H1 (cell line): ENCODE results near the gene CHMP6. TPM values are rescaled to one million over a fixed set of nuclear protein-coding genes. Genes with fewer than 3 reads are reported as not detected.

Source experiments
- CTCF ChIA-PET: fragments of 300-600 bp; sonication (Branson Sonifier 250); formaldehyde crosslinking; loops from one replicate; lab custom pipeline; 2021; ENCODE audit not compliant: partially characterized antibody; lab: Charles Lee
- POLR2A ChIA-PET: fragments of 300-600 bp; sonication (Branson Sonifier 250); formaldehyde crosslinking; loops from one replicate; lab custom pipeline; 2021; ENCODE audit warnings: inconsistent platforms; ENCODE audit not compliant: partially characterized antibody; lab: Charles Lee
- DNase-seq, 2 experiments: peaks; one replicate each; pipeline versions ENCODE4 v3.0.0 to v3.0.0-alpha.2; 2010 to 2022; ENCODE audit warnings: low spot score in 2 of 2, low read depth in 1 of 2, mixed read lengths in 1 of 2
- FAIRE-seq: peaks from 2 replicates; lab custom pipeline; 2011; peaks lifted over from hg19 to GRCh38; lab: Jason Lieb, UNC
- H2AFZ ChIP-seq: 2 replicates; pipeline ENCODE4 v1.8.1; 2012; ENCODE audit warnings: low read length, inconsistent platforms
- H2AK5ac ChIP-seq: 2 replicates; pipeline ENCODE4 v1.6.1; 2013; ENCODE audit warnings: low read depth, low read length
- H2BK120ac ChIP-seq: replicated peaks from 2 replicates; pipeline ENCODE3; 2013; ENCODE audit warnings: low read depth, low read length, inconsistent platforms
- H2BK12ac ChIP-seq: 2 replicates; pipeline ENCODE4 v1.6.1; 2013; ENCODE audit warnings: low read depth, low read length
- H2BK15ac ChIP-seq: 2 replicates; pipeline ENCODE4 v1.6.1; 2013; ENCODE audit warnings: low read length
- H2BK20ac ChIP-seq: 2 replicates; pipeline ENCODE4 v1.6.1; 2013; ENCODE audit warnings: low read length
- H2BK5ac ChIP-seq: 2 replicates; pipeline ENCODE4 v1.6.1; 2013; ENCODE audit warnings: low read depth, low read length
- H3K14ac ChIP-seq: 2 replicates; pipeline ENCODE4 v1.6.1; 2013; ENCODE audit warnings: inconsistent platforms; ENCODE audit not compliant: insufficient read length
- H3K18ac ChIP-seq: 2 replicates; pipeline ENCODE4 v1.6.1; 2013; ENCODE audit warnings: low read length; ENCODE audit errors: extremely low read depth
- H3K23ac ChIP-seq: 2 replicates; pipeline ENCODE4 v1.6.1; 2013; ENCODE audit warnings: inconsistent platforms; ENCODE audit not compliant: insufficient read length
- H3K23me2 ChIP-seq: 2 replicates; pipeline ENCODE4 v1.6.1; 2013; ENCODE audit warnings: low read depth, low read length
- H3K27ac ChIP-seq: 2 replicates; pipeline ENCODE4 v1.6.1; 2011; ENCODE audit warnings: low read depth, low read length, inconsistent platforms
- H3K27me3 ChIP-seq, 4 experiments: replicated peaks in 1 of 4; 1 replicate in 1 of 4; 2 replicates in 3 of 4; pipeline versions ENCODE4 v1.6.1 to v1.8.1; 2011 to 2013; ENCODE audit warnings: low read length in 3 of 4, mild to moderate bottlenecking in 3 of 4, inconsistent platforms in 2 of 4, mixed read lengths in 2 of 4, moderate library complexity in 1 of 4; ENCODE audit not compliant: control insufficient read depth in 3 of 4, insufficient read depth in 3 of 4; ENCODE audit errors: extremely low read depth in 1 of 4
- H3K36me3 ChIP-seq, 4 experiments: 2 replicates each; pipeline versions ENCODE4 v1.6.1 to v1.8.1; 2011 to 2013; ENCODE audit warnings: mild to moderate bottlenecking in 4 of 4, low read length in 3 of 4, moderate library complexity in 2 of 4, control low read depth in 1 of 4, inconsistent platforms in 1 of 4; ENCODE audit not compliant: insufficient read depth in 4 of 4, control insufficient read depth in 2 of 4
- H3K4ac ChIP-seq: replicated peaks from 2 replicates; pipeline ENCODE3; 2013; ENCODE audit warnings: low read length, low read depth, mixed read lengths, inconsistent platforms; ENCODE audit not compliant: insufficient read length
- H3K4me1 ChIP-seq, 4 experiments: replicated peaks in 1 of 4; 1 replicate in 1 of 4; 2 replicates in 3 of 4; pipeline versions ENCODE4 v1.6.1 to v1.8.1; 2011 to 2013; ENCODE audit warnings: low read length in 3 of 4, inconsistent platforms in 2 of 4, mixed read lengths in 1 of 4; ENCODE audit not compliant: insufficient read depth in 4 of 4, control insufficient read depth in 3 of 4
- H3K4me2 ChIP-seq, 2 experiments: 2 replicates each; pipeline versions ENCODE4 v1.6.1 to v1.8.1; 2011 to 2013; ENCODE audit warnings: low read depth in 2 of 2, low read length in 2 of 2, control low read depth in 1 of 2, inconsistent platforms in 1 of 2, mild to moderate bottlenecking in 1 of 2; ENCODE audit not compliant: insufficient read depth in 1 of 2
- H3K4me3 ChIP-seq, 4 experiments: fragments of 200-600, 300-600 bp in 1 of 4; sonication (generic), shearing (Covaris generic), sonication (Bioruptor Twin) in 1 of 4; 2 replicates each; pipeline versions ENCODE4 v1.5.1 to v1.8.1; 2011 to 2016; ENCODE audit warnings: low read length in 4 of 4, low read depth in 3 of 4, control low read depth in 2 of 4, inconsistent platforms in 2 of 4, mild to moderate bottlenecking in 2 of 4, mixed read lengths in 1 of 4, moderate library complexity in 1 of 4; ENCODE audit not compliant: insufficient read depth in 2 of 4; ENCODE audit errors: extremely low read depth in 1 of 4
- H3K56ac ChIP-seq: replicated peaks from 2 replicates; pipeline ENCODE3; 2013; ENCODE audit warnings: low read depth, mild to moderate bottlenecking, mixed read lengths, low read length, inconsistent platforms; ENCODE audit not compliant: insufficient read length
- H3K79me1 ChIP-seq: 2 replicates; pipeline ENCODE4 v1.6.1; 2013; ENCODE audit warnings: low read depth, low read length, control low read depth
- H3K79me2 ChIP-seq, 2 experiments: 2 replicates each; pipeline versions ENCODE4 v1.6.1 to v1.8.1; 2012 to 2013; ENCODE audit warnings: low read length in 2 of 2, mild to moderate bottlenecking in 2 of 2, inconsistent platforms in 1 of 2; ENCODE audit not compliant: insufficient read depth in 2 of 2, control insufficient read depth in 1 of 2
- H3K9ac ChIP-seq, 4 experiments: replicated peaks in 1 of 4; 1 replicate in 1 of 4; 2 replicates in 3 of 4; pipeline versions ENCODE4 v1.6.1 to v1.8.1; 2011 to 2013; ENCODE audit warnings: low read depth in 3 of 4, low read length in 3 of 4, control low read depth in 2 of 4, mild to moderate bottlenecking in 2 of 4, moderate library complexity in 2 of 4, inconsistent platforms in 1 of 4; ENCODE audit errors: extremely low read depth in 1 of 4
- H3K9me3 ChIP-seq, 2 experiments: 2 replicates each; pipeline versions ENCODE4 v1.6.1 to v1.8.1; 2012 to 2013; ENCODE audit warnings: mild to moderate bottlenecking in 2 of 2, moderate library complexity in 2 of 2, control low read depth in 1 of 2, inconsistent platforms in 1 of 2, low read depth in 1 of 2, low read length in 1 of 2, mixed read lengths in 1 of 2; ENCODE audit not compliant: insufficient read depth in 2 of 2
- H4K20me1 ChIP-seq, 2 experiments: replicated peaks in 1 of 2; 2 replicates each; pipeline versions ENCODE3 to v1.8.1; 2011 to 2013; ENCODE audit warnings: inconsistent platforms in 2 of 2, low read length in 2 of 2, mild to moderate bottlenecking in 1 of 2; ENCODE audit not compliant: insufficient read depth in 2 of 2, control insufficient read depth in 1 of 2
- H4K5ac ChIP-seq: 2 replicates; pipeline ENCODE4 v1.6.1; 2013; ENCODE audit warnings: low read length, low read depth, mixed read lengths, inconsistent platforms; ENCODE audit not compliant: insufficient read length
- H4K8ac ChIP-seq: 2 replicates; pipeline ENCODE4 v1.8.0; 2013; ENCODE audit warnings: mild to moderate bottlenecking, moderate library complexity, low read length, inconsistent platforms; ENCODE audit not compliant: insufficient read depth; ENCODE audit errors: extremely low read depth
- H4K91ac ChIP-seq: replicated peaks from 2 replicates; pipeline ENCODE3; 2013; ENCODE audit warnings: low read length, mixed read lengths, inconsistent platforms; ENCODE audit not compliant: insufficient read length
- ATF3 ChIP-seq: IDR thresholded peaks from 2 replicates; pipeline ENCODE4 v1.6.1; 2011; ENCODE audit warnings: low read depth, mild to moderate bottlenecking, low read length; ENCODE audit not compliant: insufficient read depth
- BACH1 ChIP-seq: IDR thresholded peaks from 2 replicates; pipeline ENCODE4 v1.6.1; 2012; ENCODE audit warnings: low read length, improper control_type of control experiment
- CHD2 ChIP-seq: IDR thresholded peaks from 2 replicates; pipeline ENCODE4 v1.6.1; 2012; ENCODE audit warnings: low read length, improper control_type of control experiment
- CTBP2 ChIP-seq: IDR thresholded peaks from 2 replicates; pipeline ENCODE4 v1.7.0; 2011; ENCODE audit warnings: borderline replicate concordance, mild to moderate bottlenecking, moderate library complexity, mixed read lengths, low read length; ENCODE audit not compliant: insufficient read depth, insufficient read length
- E2F6 ChIP-seq: IDR thresholded peaks from 2 replicates; pipeline ENCODE4 v1.6.1; 2012; ENCODE audit warnings: inconsistent platforms
- EGR1 ChIP-seq: IDR thresholded peaks from 2 replicates; pipeline ENCODE4 v1.6.1; 2011; ENCODE audit warnings: low read depth, low read length, borderline replicate concordance
- EZH2 ChIP-seq: fragments of 200-600 bp; sonication (generic); IDR thresholded peaks from 2 replicates; pipeline ENCODE4 v1.7.1; 2012; ENCODE audit warnings: low read depth, mild to moderate bottlenecking, moderate library complexity, low read length, inconsistent platforms; ENCODE audit not compliant: severe bottlenecking
- MAFK ChIP-seq: IDR thresholded peaks from 2 replicates; pipeline ENCODE4 v1.6.1; 2012; ENCODE audit warnings: low read depth, mild to moderate bottlenecking, improper control_type of control experiment, low read length
- PHF8 ChIP-seq: fragments of 200-600 bp; sonication (generic); conservative IDR thresholded peaks from 2 replicates; pipeline ENCODE4 v1.7.1; 2012; ENCODE audit warnings: low read depth, mild to moderate bottlenecking, inconsistent platforms, low read length, moderate library complexity
- RAD21 ChIP-seq, 2 experiments: IDR thresholded peaks in 1 of 2; conservative IDR thresholded peaks in 1 of 2; 2 replicates each; pipeline ENCODE4 v1.6.1; 2011; ENCODE audit warnings: low read depth in 2 of 2, low read length in 2 of 2, improper control_type of control experiment in 1 of 2, inconsistent platforms in 1 of 2, mild to moderate bottlenecking in 1 of 2, moderate library complexity in 1 of 2
- RFX5 ChIP-seq: IDR thresholded peaks from 2 replicates; pipeline ENCODE4 v1.6.1; 2011; ENCODE audit warnings: low read depth, low read length, improper control_type of control experiment, borderline replicate concordance
- SP2 ChIP-seq: IDR thresholded peaks from 2 replicates; pipeline ENCODE4 v1.6.1; 2012; ENCODE audit warnings: mild to moderate bottlenecking, low read length, inconsistent platforms
- TAF7 ChIP-seq: optimal IDR thresholded peaks from 2 replicates; pipeline ENCODE3; 2011; ENCODE audit warnings: low read depth, mild to moderate bottlenecking, inconsistent platforms, low read length, moderate library complexity, borderline replicate concordance
- WGBS, 2 experiments: shearing (Covaris generic) in 1 of 2; methylation state at CpG; one replicate each; pipeline versions ENCODE4 v1.1.6 to v1.1.7; 2013 to 2015; ENCODE audit warnings: low lambda C conversion rate in 2 of 2, mixed read lengths in 2 of 2, inconsistent platforms in 1 of 2, low coverage in 1 of 2, missing lambda C conversion rate in 1 of 2; ENCODE audit not compliant: insufficient replicate concordance in 2 of 2, insufficient coverage in 1 of 2, insufficient read length in 1 of 2; ENCODE audit errors: extremely low coverage in 1 of 2, missing lambda C conversion rate in 1 of 2; 5-methylcytosine and 5-hydroxymethylcytosine counted together
- polyA plus RNA-seq, 7 experiments: library from polyadenylated mRNA; depleted of rRNA in 3 of 7; stranded (reverse) in 5 of 7; unstranded in 2 of 7; fragments of >200 nt in 5 of 7; fragments of 200-250 nt in 2 of 7; gene quantifications; 1 replicate in 5 of 7; 2 replicates in 1 of 7; 4 replicates in 1 of 7; pipeline versions ENCODE4 v1.2.1 to v1.2.3, GENCODE V29; 2011 to 2013; ENCODE audit warnings: missing spikeins in 2 of 7, mixed read lengths in 2 of 7
- total RNA-seq: library from RNA; stranded (reverse); fragmentation: NEBNext Ultra II Directional; extraction: Animal tissue kit (Norgen Biotek cat#: 25700); gene quantifications from 2 replicates; pipeline ENCODE4 v1.2.1, GENCODE V29; 2021

Gene CHMP6
- total and polyA plus RNA-seq, 2 of the 8 experiments (the other 6 are each of a cell fraction or from before 2014, with no cell fraction given): 15.7 to 24.3 TPM

GRCh38 chr17:81010935-81011334 is 19.3 kb downstream of the CHMP6 start:
- no peak for DNase-seq
- Histone ChIP-seq H3K9ac (no peak overlapping the region), H4K8ac (no peak overlapping the region), H3K9me3 (peaks cover 9 to 12% of the 10 kb centered on the region in 2 experiments), H4K5ac (no peak overlapping the region), H3K36me3 (no peaks in the 10 kb centered on the region), H3K23ac (no peak overlapping the region), H3K56ac (no peak overlapping the region), H2BK5ac (no peak overlapping the region), H3K4me3 (no peak overlapping the region), H4K91ac (no peak overlapping the region), H3K79me1 (no peaks in the 10 kb centered on the region), H2BK15ac (no peak overlapping the region), H3K4me2 (no peak overlapping the region), H2BK20ac (no peak overlapping the region), H3K14ac (no peak overlapping the region), H3K4ac (no peak overlapping the region), H3K79me2 (no peaks in the 10 kb centered on the region), H2AK5ac (no peak overlapping the region), H2BK120ac (no peak overlapping the region), H3K4me1 (no peaks in the 10 kb centered on the region), H2BK12ac (no peak overlapping the region), H4K20me1 (peaks cover 0 to 2% of the 10 kb centered on the region in 2 experiments), H3K27me3 (peaks cover 0 to 2% (median under 1%) of the 10 kb centered on the region in 4 experiments; a peak in 3 of 7 replicates), H3K18ac (no peak overlapping the region), H3K23me2 (no peaks in the 10 kb centered on the region), H2AFZ (no peak overlapping the region), H3K27ac (no peak overlapping the region)
- no peak for FAIRE-seq
- POLR2A ChIA-PET: no interaction called here
- CTCF ChIA-PET: interaction anchor here (4.6 kb wide), 1 partner anchor 13 kb away, joined by 29 read pairs; no protein-coding TSS in a partner anchor
- 77% methylated on average over 2 of the region's 2 CpGs; no CpG with 5 or more reads in 1 of the 2 experiments for WGBS, 2 experiments
- TF ChIP-seq CHD2 (no peak), RAD21 (IDR thresholded peaks at IDR 0.05 in 1 of 2, conservative IDR thresholded peaks at IDR 0.05 in 1 of 2; ENCODE audit: low read depth in 2 of 2, low read length in 2 of 2) (no peak), ATF3 (no peak), EZH2 (no peak), MAFK (no peak), SP2 (no peak), TAF7 (no peak), E2F6 (no peak), BACH1 (no peak), PHF8 (no peak), CTBP2 (no peak), EGR1 (no peak), RFX5 (no peak)
